NB4 (cell line): ENCODE data around the gene COPZ1.

Source experiments
- DNase-seq: peaks from one replicate; pipeline ENCODE4 v3.0.0; 2010; ENCODE audit warnings: low read depth
- H3K4me3 ChIP-seq: one replicate; pipeline ENCODE4 v1.5.1; 2011; ENCODE audit warnings: mild to moderate bottlenecking, low read depth, low read length, moderate library complexity
- CTCF ChIP-seq: IDR thresholded peaks from one replicate; pipeline ENCODE4 v1.5.1; 2012; ENCODE audit warnings: low read depth, low read length
- MAX ChIP-seq: IDR thresholded peaks from 2 replicates; pipeline ENCODE4 v1.6.1; 2011; ENCODE audit warnings: low read depth, low read length
- MYC ChIP-seq: IDR thresholded peaks from 2 replicates; pipeline ENCODE4 v1.6.1; 2011; ENCODE audit warnings: low read depth, low read length
- POLR2A ChIP-seq: IDR thresholded peaks from 2 replicates; pipeline ENCODE4 v1.6.1; 2011; ENCODE audit warnings: mild to moderate bottlenecking; ENCODE audit not compliant: insufficient read length; ENCODE audit errors: extremely low read depth

Gene COPZ1

GRCh38 chr12:54330442-54330841 lies 5.5 kb downstream of the COPZ1 start:
- DNase-seq = no peak
- no peak for TF ChIP-seq MYC
- TF ChIP-seq POLR2A = no peak
- no peak for TF ChIP-seq MAX
- TF ChIP-seq CTCF = no peak

GRCh38 chr12:54331461-54331860 lies 6.5 kb downstream of the COPZ1 start:
- TF ChIP-seq MAX (no peak), MYC (no peak), CTCF (no peak)
- no peak overlapping the region for H3K4me3 ChIP-seq
- no peak for DNase-seq

More at GRCh38 chr12:54330442-54330841, 5.5 kb downstream of the COPZ1 start:
- H3K4me3 ChIP-seq = no peak overlapping the region

GRCh38 chr12:54333420-54334034 lies 8.6 kb downstream of the COPZ1 start:
- DNase-seq = no peak
- no peak overlapping the region for H3K4me3 ChIP-seq
- TF ChIP-seq MYC = no peak
- no peak for TF ChIP-seq POLR2A
- TF ChIP-seq MAX = no peak
- TF ChIP-seq CTCF = no peak

GRCh38 chr12:54337280-54337842 lies 12.4 kb downstream of the COPZ1 start:
- DNase-seq = no peak
- no peak for TF ChIP-seq CTCF
- no peak for TF ChIP-seq POLR2A
- TF ChIP-seq MYC = no peak
- no peak for TF ChIP-seq MAX

GRCh38 chr12:54337854-54338650 lies 13.1 kb downstream of the COPZ1 start:
- no peak for TF ChIP-seq MAX
- no peak for TF ChIP-seq POLR2A
- no peak for TF ChIP-seq CTCF
- DNase-seq = no peak
- no peak overlapping the region for H3K4me3 ChIP-seq

More at GRCh38 chr12:54337280-54337842, 12.4 kb downstream of the COPZ1 start:
- no peak overlapping the region for H3K4me3 ChIP-seq
